Breast epithelium (tissue), 4 donors: ENCODE results near the gene UFD1. TPM values are rescaled to one million over a fixed set of nuclear protein-coding genes. Genes with fewer than 3 reads are reported as not detected.
A peak's percentile ranks its signal among the peaks of the same experiment; 100 is the strongest.

Experiments used
- DNase-seq, 2 donors: peaks; one replicate each; pipeline ENCODE4 v3.0.0-alpha.2; 2019; ENCODE audit warnings: low spot score in 2 of 2
- H3K27ac ChIP-seq, 2 donors: fragments of 200-600 bp; sonication (generic) in 1 of 2; one replicate each; pipeline ENCODE4 v1.5.1; 2016 to 2019; ENCODE audit warnings: mild to moderate bottlenecking in 1 of 2
- H3K27me3 ChIP-seq, 2 donors: fragments of 200-600 bp; sonication (generic) in 1 of 2; one replicate each; pipeline versions ENCODE4 v1.5.1 to v1.6.0; 2017 to 2019; ENCODE audit warnings: control low read depth in 1 of 2, mild to moderate bottlenecking in 1 of 2
- H3K36me3 ChIP-seq: fragments of 200-600 bp; one replicate; pipeline ENCODE4 v1.5.1; 2019
- H3K4me1 ChIP-seq, 2 donors: fragments of 200-600 bp; sonication (generic); one replicate each; pipeline ENCODE4 v1.5.1; 2016 to 2019; ENCODE audit warnings: control low read depth in 1 of 2
- H3K4me3 ChIP-seq, 3 donors: fragments of 200-600 bp; sonication (generic); 1 replicate in 2 of 3; 2 replicates in 1 of 3; pipeline ENCODE4 v1.5.1; 2016 to 2019; ENCODE audit warnings: mild to moderate bottlenecking in 3 of 3, moderate library complexity in 2 of 3
- H3K9me3 ChIP-seq, 2 donors: fragments of 200-600 bp; sonication (generic) in 1 of 2; one replicate each; pipeline ENCODE4 v1.5.1; 2016 to 2019; ENCODE audit warnings: control low read depth in 1 of 2
- CTCF ChIP-seq, 3 donors: fragments of 450-650 bp; IDR thresholded peaks; one replicate each; pipeline ENCODE4 v1.5.1; 2016 to 2017; ENCODE audit warnings: antibody characterized with exemption in 3 of 3, mild to moderate bottlenecking in 3 of 3, moderate library complexity in 3 of 3
- POLR2A ChIP-seq: fragments of 450-650 bp; IDR thresholded peaks from one replicate; pipeline ENCODE4 v1.6.1; 2016; ENCODE audit warnings: antibody characterized with exemption, mild to moderate bottlenecking, moderate library complexity
- POLR2AphosphoS5 ChIP-seq, 3 donors: sonication (generic); formaldehyde crosslinking; IDR thresholded peaks; one replicate each; pipeline ENCODE4 v1.6.1; 2017; ENCODE audit warnings: antibody characterized with exemption in 3 of 3
- intact Hi-C: fragments of 100-400 bp; cut with DNase I; formaldehyde crosslinking; loops from one replicate; pipeline ENCODE4 v1.15.1; 2023; ENCODE audit warnings: low total_unique reads
- total RNA-seq, 3 donors: library from RNA; depleted of rRNA; stranded (reverse); fragments of >200 nt; gene quantifications; one replicate each; pipeline ENCODE4 v1.1.0, GENCODE V29; 2016

The UFD1 gene
- total RNA-seq, 3 donors from 2014 or later: 30.8 to 51.0 (median 31.8) TPM

DNA sequence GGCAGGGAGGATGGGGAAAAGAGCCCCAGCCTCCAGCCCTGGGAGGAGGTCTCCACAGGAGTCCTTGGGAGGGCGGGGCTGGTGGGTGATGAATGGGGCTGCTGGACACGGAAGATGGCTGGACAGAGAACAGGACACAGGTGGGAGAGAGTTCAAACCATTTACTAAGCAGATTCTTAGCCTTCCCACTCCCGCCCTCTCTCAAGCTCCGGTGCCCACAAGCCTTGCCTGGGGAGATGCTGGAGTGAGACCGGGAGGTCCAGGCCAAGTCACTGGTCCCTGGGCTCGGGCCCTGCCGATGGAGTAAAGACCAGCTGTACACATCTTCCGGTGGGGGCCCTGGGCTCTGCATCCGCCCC, 43.9 kb upstream of the UFD1 start:
- no peak for DNase-seq
- TF ChIP-seq CTCF (IDR thresholded peaks at IDR 0.05): no peak
- no peak for TF ChIP-seq POLR2A
- TF ChIP-seq POLR2AphosphoS5 (IDR thresholded peaks at IDR 0.05): no peak
- intact Hi-C loops: loop anchor here (10.0 kb wide), 2 partner anchors 52 to 92 kb away; no protein-coding TSS in a partner anchor
- peak overlapping the region; percentile 36 to 85 for H3K27ac ChIP-seq
- H3K27me3 ChIP-seq: peaks cover 0 to 51% of the 10 kb centered on the region in 2 donors
- H3K4me1 ChIP-seq: peaks cover 0 to 3% of the 10 kb centered on the region in 2 donors
- H3K9me3 ChIP-seq: no peaks in the 10 kb centered on the region
- peak overlapping the region; percentile 38 to 65 (median 44) for H3K4me3 ChIP-seq
- no peaks in the 10 kb centered on the region for H3K36me3 ChIP-seq

DNA sequence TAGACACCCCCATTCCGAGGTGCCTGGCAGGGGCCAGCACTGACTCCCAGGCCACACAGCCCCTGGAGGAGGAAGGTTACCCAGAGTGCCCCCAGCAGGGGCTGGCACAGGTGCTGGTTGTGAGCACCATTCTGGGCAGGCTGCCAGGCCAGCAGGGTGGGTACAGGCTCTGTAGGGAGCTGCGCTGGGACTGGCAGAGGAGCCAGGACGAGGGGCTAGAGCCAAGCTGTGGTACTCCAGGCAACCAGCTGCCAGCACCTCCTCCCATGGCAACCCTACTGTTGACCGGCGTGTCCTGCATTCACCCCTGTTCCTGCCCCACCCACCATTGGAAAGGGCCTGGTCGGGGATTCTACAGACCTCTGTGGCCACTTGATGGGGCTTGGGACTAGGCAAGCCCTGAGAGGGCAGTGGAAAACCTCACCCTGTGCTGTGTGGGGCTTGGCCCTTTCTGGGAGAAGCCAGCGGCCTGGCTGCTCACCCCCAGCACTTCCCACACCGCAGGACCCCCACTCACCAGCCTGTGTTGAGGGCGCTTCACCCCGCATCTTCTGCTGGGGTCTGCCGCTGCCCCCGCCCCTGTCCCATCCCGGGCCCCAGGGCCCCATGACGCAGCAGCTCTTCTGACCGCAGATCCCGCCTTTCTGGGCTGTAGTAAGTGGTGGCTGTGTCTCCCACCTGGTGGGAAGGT, 43.3 kb upstream of the UFD1 start:
- TF ChIP-seq CTCF (IDR thresholded peaks at IDR 0.05) (no peak), POLR2AphosphoS5 (IDR thresholded peaks at IDR 0.05) (no peak), POLR2A (no peak)
- Histone ChIP-seq H3K27ac (peak overlapping the region; percentile 36 to 85), H3K27me3 (peaks cover 0 to 51% of the 10 kb centered on the region in 2 donors), H3K4me3 (peak overlapping the region; percentile 38 to 65 (median 44)), H3K4me1 (peaks cover 0 to 3% of the 10 kb centered on the region in 2 donors), H3K9me3 (no peaks in the 10 kb centered on the region), H3K36me3 (no peaks in the 10 kb centered on the region)
- DNase-seq: no peak
- intact Hi-C loops: loop anchor here (10.0 kb wide), 2 partner anchors 52 to 92 kb away; no protein-coding TSS in a partner anchor

- intact Hi-C loops: loop anchor here (10.0 kb wide), 2 partner anchors 54 to 94 kb away; no protein-coding TSS in a partner anchor
- no peak for DNase-seq
- H3K27ac ChIP-seq: peak overlapping the region in 1 of 2 donors; percentile 85
- peaks cover 0 to 37% of the 10 kb centered on the region in 2 donors for H3K27me3 ChIP-seq
- peaks cover 0 to 3% of the 10 kb centered on the region in 2 donors for H3K4me1 ChIP-seq
- no peaks in the 10 kb centered on the region for H3K9me3 ChIP-seq
- H3K36me3 ChIP-seq: no peaks in the 10 kb centered on the region
- TF ChIP-seq POLR2AphosphoS5 (IDR thresholded peaks at IDR 0.05): no peak
- TF ChIP-seq POLR2A: no peak
- TF ChIP-seq CTCF (IDR thresholded peaks at IDR 0.05): no peak
- H3K4me3 ChIP-seq: peak overlapping the region; percentile 38 to 65 (median 44)
Observed at GRCh38 chr22:19520566-19521305, 41.7 kb upstream of the UFD1 start.

GRCh38 chr22:19520007-19520406, 41.0 kb upstream of the UFD1 start:
- H3K27me3 ChIP-seq: peaks cover 0 to 30% of the 10 kb centered on the region in 2 donors
- no peaks in the 10 kb centered on the region for H3K36me3 ChIP-seq
- no peak for TF ChIP-seq POLR2A
- no peak for TF ChIP-seq CTCF (IDR thresholded peaks at IDR 0.05)
- TF ChIP-seq POLR2AphosphoS5 (IDR thresholded peaks at IDR 0.05): no peak
- intact Hi-C loops: loop anchor here (10.0 kb wide), 2 partner anchors 55 to 95 kb away; no protein-coding TSS in a partner anchor
- peaks cover 0 to 3% of the 10 kb centered on the region in 2 donors for H3K4me1 ChIP-seq
- H3K27ac ChIP-seq: no peak overlapping the region
- no peaks in the 10 kb centered on the region for H3K9me3 ChIP-seq
- no peak for DNase-seq
- peak overlapping the region in 1 of 3 donors; percentile 5 for H3K4me3 ChIP-seq
